ENCODE data around the gene NAGPA. TPM values are rescaled to one million over a fixed set of nuclear protein-coding genes. Genes with fewer than 3 reads are reported as not detected.

Gene NAGPA
- total RNA-seq, 2 donors from 2014 or later: 12.7 to 14.0 TPM

GRCh38 chr16:4988647-4989046 lies 45.1 kb downstream of the NAGPA start:
- H3K4me3 ChIP-seq (ENCODE audit: low read length): no peak overlapping the region
- 80 to 91% methylated on average over 1 to 4 of the region's 5 CpGs for WGBS, 2 experiments (ENCODE audit: insufficient coverage in 1 of 2, insufficient read length in 1 of 2)
- no peak overlapping the region for H3K27ac ChIP-seq (ENCODE audit: low read depth, low read length)
- TF ChIP-seq CTCF (conservative IDR thresholded peaks at IDR 0.05): no peak
- no peak overlapping the region for H3K4me3 Mint-ChIP-seq
- peaks cover 52% of the 10 kb centered on the region for H3K27me3 Mint-ChIP-seq (ENCODE audit: insufficient read depth)
- peaks cover 2% of the 10 kb centered on the region for H3K9me3 Mint-ChIP-seq
- no peaks in the 10 kb centered on the region for H3K4me1 Mint-ChIP-seq
- DNase-seq: no peak
- no peaks in the 10 kb centered on the region for H3K36me3 ChIP-seq (ENCODE audit: control insufficient read depth, insufficient read depth, low read length)
- H3K9ac ChIP-seq (ENCODE audit: extremely low read depth, low read length, poor library complexity, severe bottlenecking): no peak overlapping the region
- H3K9me3 ChIP-seq (ENCODE audit: control insufficient read depth, low read length): no peaks in the 10 kb centered on the region
- no peak overlapping the region for H3K27ac Mint-ChIP-seq
- no peaks in the 10 kb centered on the region for H3K4me1 ChIP-seq (ENCODE audit: control insufficient read depth, insufficient read depth, low read length)
- peaks cover 48% of the 10 kb centered on the region for H3K27me3 ChIP-seq (ENCODE audit: control insufficient read depth, insufficient read depth, low read length, poor library complexity, severe bottlenecking)
- H3K36me3 Mint-ChIP-seq (ENCODE audit: low read depth): no peaks in the 10 kb centered on the region

DNA sequence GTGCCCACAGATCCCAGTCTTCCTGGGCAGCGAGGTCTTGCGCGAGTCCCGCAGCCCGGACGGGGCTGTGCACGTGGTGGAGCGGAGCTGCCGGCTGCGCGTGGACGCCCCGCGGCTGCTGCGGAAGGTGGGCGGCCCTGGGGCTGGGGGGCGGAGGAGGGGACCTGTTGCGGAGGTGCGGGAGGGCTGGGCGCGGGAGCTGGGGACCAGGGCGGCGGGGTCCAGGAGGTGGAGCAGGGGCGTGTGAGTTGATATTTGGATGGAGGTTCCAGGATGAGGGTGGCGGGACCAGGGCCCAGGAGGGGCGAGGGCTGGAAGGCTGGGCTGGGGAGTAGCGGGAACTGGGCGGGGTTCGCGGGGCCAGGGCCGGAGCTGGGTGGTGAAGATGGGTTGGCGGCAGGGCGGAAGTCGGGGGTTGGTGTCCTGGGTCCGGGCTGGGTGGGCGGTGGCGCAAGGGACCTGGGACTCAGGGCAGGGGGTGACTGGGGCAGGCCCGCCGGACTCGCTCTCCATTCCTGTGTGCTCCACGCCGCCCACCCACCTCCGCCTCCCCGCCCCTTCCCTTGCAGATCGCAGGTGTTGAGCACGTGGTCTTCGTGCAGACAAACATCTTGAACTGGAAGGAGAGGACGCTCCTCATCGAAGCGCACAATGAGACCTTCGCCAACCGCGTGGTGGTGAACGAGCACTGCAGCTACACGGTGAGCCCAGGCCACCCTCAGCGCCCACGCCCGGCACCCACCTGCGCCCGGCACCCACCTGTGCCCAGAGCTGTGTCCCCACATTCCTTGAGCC lies 46.0 kb downstream of the NAGPA start:
- TF ChIP-seq CTCF (conservative IDR thresholded peaks at IDR 0.05): no peak
- H3K27me3 ChIP-seq (ENCODE audit: control insufficient read depth, insufficient read depth, low read length, poor library complexity, severe bottlenecking): peaks cover 48% of the 10 kb centered on the region
- H3K4me3 Mint-ChIP-seq: no peak overlapping the region

DNA sequence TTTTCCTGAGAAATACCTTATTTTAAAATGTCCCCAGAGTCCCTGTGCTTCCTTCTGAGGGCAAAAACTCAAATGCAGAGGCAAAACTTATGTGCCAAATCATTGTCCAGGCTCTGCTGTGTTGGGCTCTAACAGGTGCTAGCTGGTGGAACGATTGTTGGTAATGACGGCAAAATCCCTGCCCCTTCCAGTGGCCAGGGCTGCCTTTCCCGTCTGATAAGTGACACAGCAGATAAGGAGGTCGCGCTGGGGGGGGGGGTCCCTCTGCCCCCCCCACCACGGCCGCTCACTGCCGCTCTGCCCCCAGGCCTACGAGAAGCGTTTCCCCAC lies 46.5 kb downstream of the NAGPA start:
- Mint-ChIP-seq H3K36me3 (ENCODE audit: low read depth) (no peaks in the 10 kb centered on the region), H3K27ac (no peak overlapping the region), H3K4me1 (no peaks in the 10 kb centered on the region), H3K27me3 (ENCODE audit: insufficient read depth) (peaks cover 52% of the 10 kb centered on the region), H3K4me3 (no peak overlapping the region), H3K9me3 (peaks cover 2% of the 10 kb centered on the region)
- Histone ChIP-seq H3K4me1 (ENCODE audit: control insufficient read depth, insufficient read depth, low read length) (no peaks in the 10 kb centered on the region), H3K4me3 (ENCODE audit: low read length) (no peak overlapping the region), H3K9ac (ENCODE audit: extremely low read depth, low read length, poor library complexity, severe bottlenecking) (no peak overlapping the region), H3K36me3 (ENCODE audit: control insufficient read depth, insufficient read depth, low read length) (no peaks in the 10 kb centered on the region), H3K27me3 (ENCODE audit: control insufficient read depth, insufficient read depth, low read length, poor library complexity, severe bottlenecking) (peaks cover 48% of the 10 kb centered on the region), H3K9me3 (ENCODE audit: control insufficient read depth, low read length) (no peaks in the 10 kb centered on the region), H3K27ac (ENCODE audit: low read depth, low read length) (no peak overlapping the region)
- DNase-seq: no peak
- 8 to 15% methylated on average over 4 to 10 of the region's 10 CpGs for WGBS, 2 experiments (ENCODE audit: insufficient coverage in 1 of 2, insufficient read length in 1 of 2)
- no peak for TF ChIP-seq CTCF (conservative IDR thresholded peaks at IDR 0.05)

More for the DNA sequence above, 46.0 kb downstream of the NAGPA start:
- Mint-ChIP-seq H3K36me3 (ENCODE audit: low read depth) (no peaks in the 10 kb centered on the region), H3K4me1 (no peaks in the 10 kb centered on the region), H3K9me3 (peaks cover 2% of the 10 kb centered on the region), H3K27me3 (ENCODE audit: insufficient read depth) (peaks cover 52% of the 10 kb centered on the region), H3K27ac (no peak overlapping the region)
- H3K9ac ChIP-seq (ENCODE audit: extremely low read depth, low read length, poor library complexity, severe bottlenecking): no peak overlapping the region
- no peaks in the 10 kb centered on the region for H3K9me3 ChIP-seq (ENCODE audit: control insufficient read depth, low read length)
- no peaks in the 10 kb centered on the region for H3K36me3 ChIP-seq (ENCODE audit: control insufficient read depth, insufficient read depth, low read length)
- H3K4me1 ChIP-seq (ENCODE audit: control insufficient read depth, insufficient read depth, low read length): no peaks in the 10 kb centered on the region
- H3K4me3 ChIP-seq (ENCODE audit: low read length): no peak overlapping the region
- peak; percentile 80 for DNase-seq
- H3K27ac ChIP-seq (ENCODE audit: low read depth, low read length): no peak overlapping the region
- 25 to 40% methylated on average over 26 to 60 of the region's 60 CpGs for WGBS, 2 experiments (ENCODE audit: insufficient coverage in 1 of 2, insufficient read length in 1 of 2)

Measured in endodermal cell (in vitro differentiated cells).